H1 (cell line): ENCODE results near the gene NCKAP1. TPM values are rescaled to one million over a fixed set of nuclear protein-coding genes. Genes with fewer than 3 reads are reported as not detected.
A peak's percentile ranks its signal among the peaks of the same experiment; 100 is the strongest.

Experiments used
- CTCF ChIA-PET: fragments of 300-600 bp; sonication (Branson Sonifier 250); formaldehyde crosslinking; loops from one replicate; lab custom pipeline; 2021; ENCODE audit not compliant: partially characterized antibody; lab: Charles Lee
- POLR2A ChIA-PET: fragments of 300-600 bp; sonication (Branson Sonifier 250); formaldehyde crosslinking; loops from one replicate; lab custom pipeline; 2021; ENCODE audit warnings: inconsistent platforms; ENCODE audit not compliant: partially characterized antibody; lab: Charles Lee
- DNase-seq, 2 experiments: peaks; one replicate each; pipeline versions ENCODE4 v3.0.0 to v3.0.0-alpha.2; 2010 to 2022; ENCODE audit warnings: low spot score in 2 of 2, low read depth in 1 of 2, mixed read lengths in 1 of 2
- FAIRE-seq: peaks from 2 replicates; lab custom pipeline; 2011; peaks lifted over from hg19 to GRCh38; lab: Jason Lieb, UNC
- H2AFZ ChIP-seq: 2 replicates; pipeline ENCODE4 v1.8.1; 2012; ENCODE audit warnings: low read length, inconsistent platforms
- H2AK5ac ChIP-seq: 2 replicates; pipeline ENCODE4 v1.6.1; 2013; ENCODE audit warnings: low read depth, low read length
- H2BK120ac ChIP-seq: replicated peaks from 2 replicates; pipeline ENCODE3; 2013; ENCODE audit warnings: low read depth, low read length, inconsistent platforms
- H2BK12ac ChIP-seq: 2 replicates; pipeline ENCODE4 v1.6.1; 2013; ENCODE audit warnings: low read depth, low read length
- H2BK15ac ChIP-seq: 2 replicates; pipeline ENCODE4 v1.6.1; 2013; ENCODE audit warnings: low read length
- H2BK20ac ChIP-seq: 2 replicates; pipeline ENCODE4 v1.6.1; 2013; ENCODE audit warnings: low read length
- H2BK5ac ChIP-seq: 2 replicates; pipeline ENCODE4 v1.6.1; 2013; ENCODE audit warnings: low read depth, low read length
- H3K14ac ChIP-seq: 2 replicates; pipeline ENCODE4 v1.6.1; 2013; ENCODE audit warnings: inconsistent platforms; ENCODE audit not compliant: insufficient read length
- H3K18ac ChIP-seq: 2 replicates; pipeline ENCODE4 v1.6.1; 2013; ENCODE audit warnings: low read length; ENCODE audit errors: extremely low read depth
- H3K23ac ChIP-seq: 2 replicates; pipeline ENCODE4 v1.6.1; 2013; ENCODE audit warnings: inconsistent platforms; ENCODE audit not compliant: insufficient read length
- H3K23me2 ChIP-seq: 2 replicates; pipeline ENCODE4 v1.6.1; 2013; ENCODE audit warnings: low read depth, low read length
- H3K27ac ChIP-seq: 2 replicates; pipeline ENCODE4 v1.6.1; 2011; ENCODE audit warnings: low read depth, low read length, inconsistent platforms
- H3K27me3 ChIP-seq, 4 experiments: replicated peaks in 1 of 4; 1 replicate in 1 of 4; 2 replicates in 3 of 4; pipeline versions ENCODE4 v1.6.1 to v1.8.1; 2011 to 2013; ENCODE audit warnings: low read length in 3 of 4, mild to moderate bottlenecking in 3 of 4, inconsistent platforms in 2 of 4, mixed read lengths in 2 of 4, moderate library complexity in 1 of 4; ENCODE audit not compliant: control insufficient read depth in 3 of 4, insufficient read depth in 3 of 4; ENCODE audit errors: extremely low read depth in 1 of 4
- H3K36me3 ChIP-seq, 4 experiments: 2 replicates each; pipeline versions ENCODE4 v1.6.1 to v1.8.1; 2011 to 2013; ENCODE audit warnings: mild to moderate bottlenecking in 4 of 4, low read length in 3 of 4, moderate library complexity in 2 of 4, control low read depth in 1 of 4, inconsistent platforms in 1 of 4; ENCODE audit not compliant: insufficient read depth in 4 of 4, control insufficient read depth in 2 of 4
- H3K4ac ChIP-seq: replicated peaks from 2 replicates; pipeline ENCODE3; 2013; ENCODE audit warnings: low read length, low read depth, mixed read lengths, inconsistent platforms; ENCODE audit not compliant: insufficient read length
- H3K4me1 ChIP-seq, 4 experiments: replicated peaks in 1 of 4; 1 replicate in 1 of 4; 2 replicates in 3 of 4; pipeline versions ENCODE4 v1.6.1 to v1.8.1; 2011 to 2013; ENCODE audit warnings: low read length in 3 of 4, inconsistent platforms in 2 of 4, mixed read lengths in 1 of 4; ENCODE audit not compliant: insufficient read depth in 4 of 4, control insufficient read depth in 3 of 4
- H3K4me2 ChIP-seq, 2 experiments: 2 replicates each; pipeline versions ENCODE4 v1.6.1 to v1.8.1; 2011 to 2013; ENCODE audit warnings: low read depth in 2 of 2, low read length in 2 of 2, control low read depth in 1 of 2, inconsistent platforms in 1 of 2, mild to moderate bottlenecking in 1 of 2; ENCODE audit not compliant: insufficient read depth in 1 of 2
- H3K4me3 ChIP-seq, 4 experiments: fragments of 200-600, 300-600 bp in 1 of 4; sonication (generic), shearing (Covaris generic), sonication (Bioruptor Twin) in 1 of 4; 2 replicates each; pipeline versions ENCODE4 v1.5.1 to v1.8.1; 2011 to 2016; ENCODE audit warnings: low read length in 4 of 4, low read depth in 3 of 4, control low read depth in 2 of 4, inconsistent platforms in 2 of 4, mild to moderate bottlenecking in 2 of 4, mixed read lengths in 1 of 4, moderate library complexity in 1 of 4; ENCODE audit not compliant: insufficient read depth in 2 of 4; ENCODE audit errors: extremely low read depth in 1 of 4
- H3K56ac ChIP-seq: replicated peaks from 2 replicates; pipeline ENCODE3; 2013; ENCODE audit warnings: low read depth, mild to moderate bottlenecking, mixed read lengths, low read length, inconsistent platforms; ENCODE audit not compliant: insufficient read length
- H3K79me1 ChIP-seq: 2 replicates; pipeline ENCODE4 v1.6.1; 2013; ENCODE audit warnings: low read depth, low read length, control low read depth
- H3K79me2 ChIP-seq, 2 experiments: 2 replicates each; pipeline versions ENCODE4 v1.6.1 to v1.8.1; 2012 to 2013; ENCODE audit warnings: low read length in 2 of 2, mild to moderate bottlenecking in 2 of 2, inconsistent platforms in 1 of 2; ENCODE audit not compliant: insufficient read depth in 2 of 2, control insufficient read depth in 1 of 2
- H3K9ac ChIP-seq, 4 experiments: replicated peaks in 1 of 4; 1 replicate in 1 of 4; 2 replicates in 3 of 4; pipeline versions ENCODE4 v1.6.1 to v1.8.1; 2011 to 2013; ENCODE audit warnings: low read depth in 3 of 4, low read length in 3 of 4, control low read depth in 2 of 4, mild to moderate bottlenecking in 2 of 4, moderate library complexity in 2 of 4, inconsistent platforms in 1 of 4; ENCODE audit errors: extremely low read depth in 1 of 4
- H3K9me3 ChIP-seq, 2 experiments: 2 replicates each; pipeline versions ENCODE4 v1.6.1 to v1.8.1; 2012 to 2013; ENCODE audit warnings: mild to moderate bottlenecking in 2 of 2, moderate library complexity in 2 of 2, control low read depth in 1 of 2, inconsistent platforms in 1 of 2, low read depth in 1 of 2, low read length in 1 of 2, mixed read lengths in 1 of 2; ENCODE audit not compliant: insufficient read depth in 2 of 2
- H4K20me1 ChIP-seq, 2 experiments: replicated peaks in 1 of 2; 2 replicates each; pipeline versions ENCODE3 to v1.8.1; 2011 to 2013; ENCODE audit warnings: inconsistent platforms in 2 of 2, low read length in 2 of 2, mild to moderate bottlenecking in 1 of 2; ENCODE audit not compliant: insufficient read depth in 2 of 2, control insufficient read depth in 1 of 2
- H4K5ac ChIP-seq: 2 replicates; pipeline ENCODE4 v1.6.1; 2013; ENCODE audit warnings: low read length, low read depth, mixed read lengths, inconsistent platforms; ENCODE audit not compliant: insufficient read length
- H4K8ac ChIP-seq: 2 replicates; pipeline ENCODE4 v1.8.0; 2013; ENCODE audit warnings: mild to moderate bottlenecking, moderate library complexity, low read length, inconsistent platforms; ENCODE audit not compliant: insufficient read depth; ENCODE audit errors: extremely low read depth
- H4K91ac ChIP-seq: replicated peaks from 2 replicates; pipeline ENCODE3; 2013; ENCODE audit warnings: low read length, mixed read lengths, inconsistent platforms; ENCODE audit not compliant: insufficient read length
- CHD2 ChIP-seq: IDR thresholded peaks from 2 replicates; pipeline ENCODE4 v1.6.1; 2012; ENCODE audit warnings: low read length, improper control_type of control experiment
- CTCF ChIP-seq, 3 experiments: IDR thresholded peaks; 1 replicate in 2 of 3; 2 replicates in 1 of 3; pipeline versions ENCODE4 v1.5.1 to v1.6.1; 2011; ENCODE audit warnings: low read length in 3 of 3, mild to moderate bottlenecking in 3 of 3, inconsistent platforms in 2 of 3, low read depth in 1 of 3, moderate library complexity in 1 of 3; ENCODE audit not compliant: insufficient read depth in 1 of 3; ENCODE audit errors: control extremely low read depth in 1 of 3
- EGR1 ChIP-seq: IDR thresholded peaks from 2 replicates; pipeline ENCODE4 v1.6.1; 2011; ENCODE audit warnings: low read depth, low read length, borderline replicate concordance
- SAP30 ChIP-seq: fragments of 300-600 bp; sonication (generic); IDR thresholded peaks from 2 replicates; pipeline ENCODE4 v1.7.1; 2012; ENCODE audit warnings: low read length, moderate library complexity, mild to moderate bottlenecking, inconsistent platforms; ENCODE audit not compliant: insufficient read depth, insufficient replicate concordance
- SIX5 ChIP-seq: IDR thresholded peaks from 2 replicates; pipeline ENCODE4 v1.6.1; 2011; ENCODE audit warnings: mild to moderate bottlenecking, low read depth, low read length
- TAF7 ChIP-seq: optimal IDR thresholded peaks from 2 replicates; pipeline ENCODE3; 2011; ENCODE audit warnings: low read depth, mild to moderate bottlenecking, inconsistent platforms, low read length, moderate library complexity, borderline replicate concordance
- TBP ChIP-seq: IDR thresholded peaks from 2 replicates; pipeline ENCODE4 v1.6.1; 2011; ENCODE audit warnings: low read depth, low read length, improper control_type of control experiment
- WGBS, 2 experiments: shearing (Covaris generic) in 1 of 2; methylation state at CpG; one replicate each; pipeline versions ENCODE4 v1.1.6 to v1.1.7; 2013 to 2015; ENCODE audit warnings: low lambda C conversion rate in 2 of 2, mixed read lengths in 2 of 2, inconsistent platforms in 1 of 2, low coverage in 1 of 2, missing lambda C conversion rate in 1 of 2; ENCODE audit not compliant: insufficient replicate concordance in 2 of 2, insufficient coverage in 1 of 2, insufficient read length in 1 of 2; ENCODE audit errors: extremely low coverage in 1 of 2, missing lambda C conversion rate in 1 of 2; 5-methylcytosine and 5-hydroxymethylcytosine counted together
- polyA plus RNA-seq, 7 experiments: library from polyadenylated mRNA; depleted of rRNA in 3 of 7; stranded (reverse) in 5 of 7; unstranded in 2 of 7; fragments of >200 nt in 5 of 7; fragments of 200-250 nt in 2 of 7; gene quantifications; 1 replicate in 5 of 7; 2 replicates in 1 of 7; 4 replicates in 1 of 7; pipeline versions ENCODE4 v1.2.1 to v1.2.3, GENCODE V29; 2011 to 2013; ENCODE audit warnings: missing spikeins in 2 of 7, mixed read lengths in 2 of 7
- total RNA-seq: library from RNA; stranded (reverse); fragmentation: NEBNext Ultra II Directional; extraction: Animal tissue kit (Norgen Biotek cat#: 25700); gene quantifications from 2 replicates; pipeline ENCODE4 v1.2.1, GENCODE V29; 2021

NCKAP1 gene
- total and polyA plus RNA-seq, 2 of the 8 experiments (the other 6 are each of a cell fraction or from before 2014, with no cell fraction given): 90.8 to 173 TPM

GRCh38 chr2:183079139-183079775 is 41.0 kb upstream of the NCKAP1 start:
- H2AK5ac ChIP-seq: no peak overlapping the region
- peaks cover 6% of the 10 kb centered on the region for H3K23me2 ChIP-seq
- H3K79me1 ChIP-seq: no peaks in the 10 kb centered on the region; the same call in 1 of the 2 replicates
- H3K9ac ChIP-seq: peak overlapping the region in 3 of 4 experiments; percentile 9 to 58 (median 15); a peak in 3 of 7 replicates
- CTCF ChIA-PET: interaction anchor here (1.0 to 4.7 kb wide), 7 partner anchors 9 to 45 kb away, joined by 3 to 30 read pairs (median 3); partner anchors contain the start of genes NCKAP1 and NUP35
- POLR2A ChIA-PET: interaction anchor here (0.6 to 1.6 kb wide), 8 partner anchors 10 to 130 kb away, joined by 3 to 9 read pairs (median 4); partner anchors contain the start of gene NUP35
- no peaks in the 10 kb centered on the region for H3K79me2 ChIP-seq
- 75% methylated on average over 13 of the region's 13 CpGs; no CpG with 5 or more reads in 1 of the 2 experiments for WGBS, 2 experiments
- H3K56ac ChIP-seq: peak overlapping the region; percentile 49
- H3K27ac ChIP-seq: peak overlapping the region; percentile 48; the same call in 1 of the 2 replicates
- no peak overlapping the region for H3K4ac ChIP-seq
- FAIRE-seq: peak; percentile 69
- H3K4me2 ChIP-seq: peak overlapping the region; percentile 78 to 84
- H3K23ac ChIP-seq: no peak overlapping the region
- no peak overlapping the region; the same call in 1 of the 2 replicates for H2BK20ac ChIP-seq
- no peaks in the 10 kb centered on the region for H3K36me3 ChIP-seq
- peak overlapping the region; percentile 33 to 72 (median 65); a peak in 7 of 8 replicates for H3K4me3 ChIP-seq
- H2BK120ac ChIP-seq: no peak overlapping the region
- peaks cover 0 to 10% (median 4%) of the 10 kb centered on the region in 4 experiments; a peak in 5 of 7 replicates for H3K4me1 ChIP-seq
- H4K20me1 ChIP-seq: no peaks in the 10 kb centered on the region
- no peaks in the 10 kb centered on the region for H3K27me3 ChIP-seq
- no peak overlapping the region for H2BK15ac ChIP-seq
- peak overlapping the region; percentile 22 for H4K5ac ChIP-seq
- no peaks in the 10 kb centered on the region for H3K9me3 ChIP-seq
- no peak overlapping the region for H3K14ac ChIP-seq
- no peak for TF ChIP-seq SIX5
- TF ChIP-seq CHD2: no peak
- no peak for TF ChIP-seq EGR1
- TF ChIP-seq CTCF (IDR thresholded peaks at IDR 0.05; ENCODE audit: control extremely low read depth in 1 of 3, insufficient read depth in 1 of 3, low read depth in 1 of 3, low read length in 3 of 3): no peak
- TF ChIP-seq TBP: no peak
- no peak for TF ChIP-seq TAF7
- peak; percentile 13 for TF ChIP-seq SAP30
- peak overlapping the region; percentile 36; the same call in 1 of the 2 replicates for H2BK5ac ChIP-seq
- no peak for DNase-seq
- no peak overlapping the region for H2BK12ac ChIP-seq
- peak overlapping the region; percentile 20 for H4K91ac ChIP-seq
- peak overlapping the region; percentile 96 for H2AFZ ChIP-seq
- H3K18ac ChIP-seq: 0 out of 2 replicates have a peak overlapping the region, but pooled peaks have one; percentile 19
- no peak overlapping the region; the same call in 1 of the 2 replicates for H4K8ac ChIP-seq
